GM12878 (cell line): ENCODE measurements around the gene PINK1. TPM values are rescaled to one million over a fixed set of nuclear protein-coding genes. Genes with fewer than 3 reads are reported as not detected.

ENCODE experiments used
- ATAC-seq: fragments of 200-7000 bp; cut with Tn5 transposase; 3 replicates; pipeline ENCODE4 v1.9.1; 2020; ENCODE audit warnings: mild to moderate bottlenecking, moderate library complexity
- BruUV-seq: library from RNA; stranded (reverse); fragments of 400-500 nt; replicated peaks from 2 replicates; lab custom pipeline; 2021; lab: Mats Ljungman, UMichigan
- CTCF ChIA-PET: fragments of 300-600 bp; sonication (Branson Sonifier 250); formaldehyde crosslinking; extraction: SDS; loops from one replicate; lab custom pipeline; 2021; ENCODE audit warnings: inconsistent platforms; lab: Yijun Ruan, JAX
- POLR2A ChIA-PET: fragments of 350-600 bp; formaldehyde crosslinking; extraction: SDS; loops from one replicate; lab custom pipeline; 2021; ENCODE audit warnings: inconsistent platforms; lab: Charles Lee
- RAD21 ChIA-PET: fragments of 300-600 bp; sonication (Branson Sonifier 250); formaldehyde crosslinking; loops from one replicate; lab custom pipeline; 2023; ENCODE audit warnings: antibody characterized with exemption; ENCODE audit not compliant: unreplicated experiment; lab: Charles Lee
- SMC1A ChIA-PET: fragments of 300-600 bp; sonication (Branson Sonifier 250); formaldehyde crosslinking; loops from one replicate; lab custom pipeline; 2023; ENCODE audit not compliant: unreplicated experiment, uncharacterized antibody; lab: Charles Lee
- DNase-seq: peaks from one replicate; pipeline ENCODE4 v3.0.0-alpha.2; 2011; ENCODE audit warnings: low read depth, low spot score
- FAIRE-seq: peaks from 3 replicates; lab custom pipeline; 2011; peaks lifted over from hg19 to GRCh38; lab: Jason Lieb, UNC
- H2AFZ ChIP-seq: 2 replicates; pipeline ENCODE4 v1.6.0; 2011; ENCODE audit warnings: low read depth, low read length, control low read depth; ENCODE audit not compliant: control insufficient read depth
- H3K27ac ChIP-seq: 2 replicates; pipeline ENCODE4 v1.5.1; 2011; ENCODE audit warnings: control low read depth; ENCODE audit not compliant: control insufficient read depth, insufficient read depth
- H3K27me3 ChIP-seq, 2 experiments: replicated peaks in 1 of 2; 2 replicates each; pipeline versions ENCODE4 v1.6.0 to v1.6.1; 2011; ENCODE audit warnings: low read length in 1 of 2; ENCODE audit not compliant: control insufficient read depth in 2 of 2, insufficient read depth in 2 of 2
- H3K36me3 ChIP-seq, 2 experiments: 2 replicates each; pipeline ENCODE4 v1.5.1; 2011; ENCODE audit warnings: low read length in 1 of 2; ENCODE audit not compliant: control insufficient read depth in 2 of 2, insufficient read depth in 2 of 2
- H3K4me1 ChIP-seq: 2 replicates; pipeline ENCODE4 v1.6.1; 2011; ENCODE audit warnings: mild to moderate bottlenecking, low read length, moderate library complexity, mixed read lengths; ENCODE audit not compliant: control insufficient read depth, insufficient read depth
- H3K4me2 ChIP-seq: 2 replicates; pipeline ENCODE4 v1.6.0; 2011; ENCODE audit warnings: control low read depth; ENCODE audit not compliant: control insufficient read depth, insufficient read depth
- H3K4me3 ChIP-seq: fragments of 200-600 bp; sonication (generic); 2 replicates; pipeline ENCODE4 v1.5.1; 2016
- H3K79me2 ChIP-seq: 2 replicates; pipeline ENCODE4 v1.6.0; 2011; ENCODE audit warnings: low read length; ENCODE audit not compliant: control insufficient read depth, insufficient read depth
- H3K9ac ChIP-seq: 2 replicates; pipeline ENCODE4 v1.8.0; 2011; ENCODE audit warnings: low read length, control low read depth, mixed read lengths; ENCODE audit not compliant: control insufficient read depth, insufficient read depth
- H3K9me3 ChIP-seq: replicated peaks from 3 replicates; pipeline ENCODE4 v1.5.1; 2011; ENCODE audit warnings: mild to moderate bottlenecking, low read length; ENCODE audit not compliant: control insufficient read depth, insufficient read depth
- H4K20me1 ChIP-seq: 2 replicates; pipeline ENCODE4 v1.6.0; 2011; ENCODE audit not compliant: control insufficient read depth, insufficient read depth
- ASH2L ChIP-seq: fragments of 300-600, 200-600 bp; sonication (generic); IDR thresholded peaks from 2 replicates; pipeline ENCODE4 v1.6.1; 2017; ENCODE audit warnings: low read depth, mild to moderate bottlenecking, borderline replicate concordance
- CBX3 ChIP-seq: fragments of 200-600 bp; sonication (generic); IDR thresholded peaks from 2 replicates; pipeline ENCODE4 v1.6.1; 2016; ENCODE audit warnings: low read depth, borderline replicate concordance
- CHD4 ChIP-seq: fragments of 200-600 bp; sonication (generic); IDR thresholded peaks from 2 replicates; pipeline ENCODE4 v1.6.1; 2016; ENCODE audit warnings: mild to moderate bottlenecking
- KLF5 ChIP-seq: fragments of 450-650 bp; IDR thresholded peaks from 2 replicates; pipeline ENCODE4 v1.6.1; 2014; ENCODE audit warnings: mild to moderate bottlenecking; ENCODE audit not compliant: partially characterized antibody
- LARP7 ChIP-seq: fragments of 450-650 bp; IDR thresholded peaks from 2 replicates; pipeline ENCODE4 v1.6.1; 2017; ENCODE audit warnings: mild to moderate bottlenecking
- NFYB ChIP-seq: IDR thresholded peaks from 2 replicates; pipeline ENCODE4 v1.6.1; 2011; ENCODE audit warnings: low read depth, mild to moderate bottlenecking, low read length, improper control_type of control experiment, moderate library complexity; ENCODE audit not compliant: insufficient read depth
- POU2F2 ChIP-seq: IDR thresholded peaks from 3 replicates; pipeline ENCODE4 v1.6.1; 2011; ENCODE audit warnings: low read depth, mild to moderate bottlenecking, low read length, borderline replicate concordance
- RBBP5 ChIP-seq: fragments of 200-600 bp; sonication (generic); conservative IDR thresholded peaks from 2 replicates; pipeline ENCODE4 v1.6.1; 2016
- RCOR1 ChIP-seq: conservative IDR thresholded peaks from 2 replicates; pipeline ENCODE4 v1.6.1; 2012; ENCODE audit warnings: low read depth, low read length, improper control_type of control experiment
- RUNX3 ChIP-seq: IDR thresholded peaks from 2 replicates; pipeline ENCODE4 v1.6.1; 2012; ENCODE audit warnings: low read length, inconsistent platforms
- SIN3A ChIP-seq: IDR thresholded peaks from 2 replicates; pipeline ENCODE4 v1.6.1; 2012; ENCODE audit warnings: low read depth, low read length, improper control_type of control experiment
- WGBS: methylation state at CpG from one replicate; pipeline ENCODE4 v1.1.6; 2016; ENCODE audit warnings: low lambda C conversion rate; ENCODE audit not compliant: insufficient replicate concordance, insufficient coverage; ENCODE audit errors: missing lambda C conversion rate; 5-methylcytosine and 5-hydroxymethylcytosine counted together
- in situ Hi-C: fragments of 300-500 bp; cut with MboI; formaldehyde crosslinking; loops from 9 replicates; pipeline ENCODE4 v1.14.3; 2018; ENCODE audit warnings: mixed read lengths
- intact Hi-C: fragments of 100-400 bp; cut with micrococcal nuclease; formaldehyde crosslinking; loops from one replicate; pipeline ENCODE4 v1.14.2; 2022; ENCODE audit not compliant: unreplicated experiment
- polyA plus RNA-seq, 11 experiments: library from polyadenylated mRNA; depleted of rRNA in 4 of 11; unstranded in 6 of 11; stranded (reverse) in 5 of 11; fragments of >200 nt; fragmentation: Nextera tagmentation in 4 of 11; fragmentation: Illumina TruSeq in 1 of 11; extraction: Ambion mirVana in 4 of 11; extraction: Trizol in 1 of 11; gene quantifications; 1 replicate in 1 of 11; 2 replicates in 10 of 11; pipeline versions ENCODE4 v1.2.1 to v1.2.3, GENCODE V29; 2011 to 2016; ENCODE audit warnings: inconsistent platforms in 2 of 11, missing spikeins in 2 of 11, low read depth in 1 of 11
- total RNA-seq, 4 experiments: library from RNA; depleted of rRNA in 3 of 4; stranded (reverse); fragments of >200 nt in 3 of 4; fragmentation: Illumina TruSeq in 1 of 4; extraction: Trizol in 1 of 4; gene quantifications; 2 replicates each; pipeline versions ENCODE4 v1.2.1 to v1.2.3, GENCODE V29; 2013 to 2021
- TF ChIP-seq, protein P1 (sequence below): fragments of 450-650 bp; IDR thresholded peaks from 2 replicates; pipeline ENCODE4 v1.6.1; 2017; ENCODE audit warnings: mild to moderate bottlenecking, low read depth, inconsistent platforms; ENCODE audit not compliant: poor library complexity, severe bottlenecking
- TF ChIP-seq, protein P2 (sequence below): fragments of 450-650 bp; IDR thresholded peaks from 2 replicates; pipeline ENCODE4 v1.6.1; 2016; ENCODE audit warnings: mild to moderate bottlenecking, moderate library complexity, borderline replicate concordance

PINK1 gene
- total and polyA plus RNA-seq, 10 of the 15 experiments (the other 5 are each of a cell fraction or from before 2014, with no cell fraction given): 0.42 to 4.4 (median 1.9) TPM; not detected in 1

DNA sequence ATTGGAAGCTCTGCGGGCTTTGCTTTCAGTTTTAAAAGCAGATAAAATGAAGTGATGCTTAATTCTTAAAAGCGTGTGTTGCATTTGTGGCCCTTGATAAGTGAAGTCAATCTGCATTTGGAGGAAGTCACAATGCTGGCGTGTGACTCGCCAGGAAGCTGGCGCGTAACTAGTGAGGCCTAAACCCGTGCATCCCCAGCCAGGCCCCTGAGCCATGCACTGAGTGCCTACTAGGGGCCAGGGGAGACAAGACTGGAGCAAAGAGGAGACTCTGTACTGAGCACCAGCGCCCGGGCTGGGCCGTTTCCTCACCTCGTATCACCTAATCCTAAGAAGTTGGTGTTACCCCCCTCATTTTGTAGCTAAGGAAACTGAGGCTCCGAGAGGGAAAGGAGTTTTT lies 32.5 kb downstream of the PINK1 start:
- H3K27me3 ChIP-seq: no peaks in the 10 kb centered on the region
- POLR2A ChIA-PET: no interaction called here
- H3K79me2 ChIP-seq: peaks cover 7% of the 10 kb centered on the region
- H3K4me2 ChIP-seq: no peak overlapping the region
- no peaks in the 10 kb centered on the region for H3K9me3 ChIP-seq
- H3K4me3 ChIP-seq: no peak overlapping the region
- no peak overlapping the region for H2AFZ ChIP-seq
- no peak for TF ChIP-seq POU2F2
- TF ChIP-seq NFYB: no peak
- no peak for TF ChIP-seq SIN3A
- TF ChIP-seq ASH2L: no peak
- TF ChIP-seq LARP7: no peak
- TF ChIP-seq KLF5: no peak
- TF ChIP-seq RCOR1: no peak
- TF ChIP-seq, protein P1, sequence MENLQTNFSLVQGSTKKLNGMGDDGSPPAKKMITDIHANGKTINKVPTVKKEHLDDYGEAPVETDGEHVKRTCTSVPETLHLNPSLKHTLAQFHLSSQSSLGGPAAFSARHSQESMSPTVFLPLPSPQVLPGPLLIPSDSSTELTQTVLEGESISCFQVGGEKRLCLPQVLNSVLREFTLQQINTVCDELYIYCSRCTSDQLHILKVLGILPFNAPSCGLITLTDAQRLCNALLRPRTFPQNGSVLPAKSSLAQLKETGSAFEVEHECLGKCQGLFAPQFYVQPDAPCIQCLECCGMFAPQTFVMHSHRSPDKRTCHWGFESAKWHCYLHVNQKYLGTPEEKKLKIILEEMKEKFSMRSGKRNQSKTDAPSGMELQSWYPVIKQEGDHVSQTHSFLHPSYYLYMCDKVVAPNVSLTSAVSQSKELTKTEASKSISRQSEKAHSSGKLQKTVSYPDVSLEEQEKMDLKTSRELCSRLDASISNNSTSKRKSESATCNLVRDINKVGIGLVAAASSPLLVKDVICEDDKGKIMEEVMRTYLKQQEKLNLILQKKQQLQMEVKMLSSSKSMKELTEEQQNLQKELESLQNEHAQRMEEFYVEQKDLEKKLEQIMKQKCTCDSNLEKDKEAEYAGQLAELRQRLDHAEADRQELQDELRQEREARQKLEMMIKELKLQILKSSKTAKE: no peak
- no peak for TF ChIP-seq RUNX3
- TF ChIP-seq CHD4: no peak
- no peak for TF ChIP-seq RBBP5
- TF ChIP-seq, protein P2, sequence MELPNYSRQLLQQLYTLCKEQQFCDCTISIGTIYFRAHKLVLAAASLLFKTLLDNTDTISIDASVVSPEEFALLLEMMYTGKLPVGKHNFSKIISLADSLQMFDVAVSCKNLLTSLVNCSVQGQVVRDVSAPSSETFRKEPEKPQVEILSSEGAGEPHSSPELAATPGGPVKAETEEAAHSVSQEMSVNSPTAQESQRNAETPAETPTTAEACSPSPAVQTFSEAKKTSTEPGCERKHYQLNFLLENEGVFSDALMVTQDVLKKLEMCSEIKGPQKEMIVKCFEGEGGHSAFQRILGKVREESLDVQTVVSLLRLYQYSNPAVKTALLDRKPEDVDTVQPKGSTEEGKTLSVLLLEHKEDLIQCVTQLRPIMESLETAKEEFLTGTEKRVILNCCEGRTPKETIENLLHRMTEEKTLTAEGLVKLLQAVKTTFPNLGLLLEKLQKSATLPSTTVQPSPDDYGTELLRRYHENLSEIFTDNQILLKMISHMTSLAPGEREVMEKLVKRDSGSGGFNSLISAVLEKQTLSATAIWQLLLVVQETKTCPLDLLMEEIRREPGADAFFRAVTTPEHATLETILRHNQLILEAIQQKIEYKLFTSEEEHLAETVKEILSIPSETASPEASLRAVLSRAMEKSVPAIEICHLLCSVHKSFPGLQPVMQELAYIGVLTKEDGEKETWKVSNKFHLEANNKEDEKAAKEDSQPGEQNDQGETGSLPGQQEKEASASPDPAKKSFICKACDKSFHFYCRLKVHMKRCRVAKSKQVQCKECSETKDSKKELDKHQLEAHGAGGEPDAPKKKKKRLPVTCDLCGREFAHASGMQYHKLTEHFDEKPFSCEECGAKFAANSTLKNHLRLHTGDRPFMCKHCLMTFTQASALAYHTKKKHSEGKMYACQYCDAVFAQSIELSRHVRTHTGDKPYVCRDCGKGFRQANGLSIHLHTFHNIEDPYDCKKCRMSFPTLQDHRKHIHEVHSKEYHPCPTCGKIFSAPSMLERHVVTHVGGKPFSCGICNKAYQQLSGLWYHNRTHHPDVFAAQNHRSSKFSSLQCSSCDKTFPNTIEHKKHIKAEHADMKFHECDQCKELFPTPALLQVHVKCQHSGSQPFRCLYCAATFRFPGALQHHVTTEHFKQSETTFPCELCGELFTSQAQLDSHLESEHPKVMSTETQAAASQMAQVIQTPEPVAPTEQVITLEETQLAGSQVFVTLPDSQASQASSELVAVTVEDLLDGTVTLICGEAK: no peak
- TF ChIP-seq CBX3: no peak
- 66% methylated on average over 12 of the region's 12 CpGs for WGBS
- no peak overlapping the region for H3K27ac ChIP-seq
- FAIRE-seq (no peak), ATAC-seq (no peak), DNase-seq (no peak)
- no peak overlapping the region for H3K9ac ChIP-seq
- CTCF ChIA-PET: no interaction called here
- BruUV-seq: no TSS peak
- SMC1A ChIA-PET: no interaction called here
- intact Hi-C loops: no loop called here
- no peaks in the 10 kb centered on the region for H3K36me3 ChIP-seq
- RAD21 ChIA-PET: no interaction called here
- in situ Hi-C loops: no loop called here
- no peaks in the 10 kb centered on the region for H4K20me1 ChIP-seq
- H3K4me1 ChIP-seq: no peaks in the 10 kb centered on the region
